Prostate gland (tissue), 2 donors: ENCODE measurements around the gene CHST3.

Experiments used
- CTCF ChIP-seq, 4 experiments: fragments of 200-600 bp in 2 of 4; fragments of 450-650 bp in 2 of 4; sonication (generic) in 2 of 4; IDR thresholded peaks; 1 replicate in 3 of 4; 2 replicates in 1 of 4; pipeline ENCODE4 v1.5.1; 2016 to 2019; ENCODE audit warnings: antibody characterized with exemption in 4 of 4, mild to moderate bottlenecking in 2 of 4, moderate library complexity in 2 of 4
- POLR2AphosphoS5 ChIP-seq: sonication (generic); formaldehyde crosslinking; IDR thresholded peaks from one replicate; pipeline ENCODE4 v1.6.1; 2017; ENCODE audit warnings: antibody characterized with exemption

- TF ChIP-seq POLR2AphosphoS5 (no peak), CTCF (IDR thresholded peaks at IDR 0.05) (no peak)
Observed at GRCh38 chr10:71969929-71970328, 5.7 kb downstream of the CHST3 start.
